A549 (cell line): ENCODE results near the gene TSN. TPM values are rescaled to one million over a fixed set of nuclear protein-coding genes. Genes with fewer than 3 reads are reported as not detected.

ENCODE experiments used
- ATAC-seq, 2 experiments: fragments of 200-7000 bp in 1 of 2; fragments of >200 bp in 1 of 2; cut with Nextera tagmentation in 1 of 2; cut with Tn5 transposase in 1 of 2; 3 replicates each; pipeline versions ENCODE4 v1.8.0 to v1.9.1; 2018 to 2020; ENCODE audit warnings: mild to moderate bottlenecking in 1 of 2, moderate library complexity in 1 of 2
- CTCF ChIA-PET: fragments of 300-600 bp; sonication (Branson Sonifier 250); formaldehyde crosslinking; extraction: SDS; loops from one replicate; lab custom pipeline; 2021; ENCODE audit warnings: antibody characterized with exemption, inconsistent platforms; lab: Yijun Ruan, JAX
- POLR2A ChIA-PET: fragments of 350-600 bp; formaldehyde crosslinking; extraction: SDS; loops from one replicate; lab custom pipeline; 2021; ENCODE audit warnings: antibody characterized with exemption, inconsistent platforms; lab: Yijun Ruan, JAX
- DNase-seq, 2 experiments: peaks; one replicate each; pipeline versions ENCODE4 v3.0.0 to v3.0.0-alpha.2; 2011 to 2016; ENCODE audit warnings: low read depth in 1 of 2, low spot score in 1 of 2
- FAIRE-seq: peaks from 2 replicates; lab custom pipeline; 2011; peaks lifted over from hg19 to GRCh38; lab: Jason Lieb, UNC
- H3K27ac ChIP-seq, 2 experiments: fragments of >200 bp; sonication (Bioruptor Twin); formaldehyde crosslinking; 3 replicates each; pipeline ENCODE4 v1.5.1; 2016 to 2017
- H3K4me1 ChIP-seq: fragments of >200 bp; sonication (Bioruptor Twin); formaldehyde crosslinking; 3 replicates; pipeline ENCODE4 v1.6.1; 2016
- H3K4me2 ChIP-seq: fragments of >200 bp; sonication (Bioruptor Twin); formaldehyde crosslinking; 3 replicates; pipeline ENCODE4 v1.6.1; 2016
- H3K4me3 ChIP-seq: fragments of >200 bp; sonication (Bioruptor Twin); formaldehyde crosslinking; 3 replicates; pipeline ENCODE4 v1.5.1; 2016
- H3K9me3 ChIP-seq: fragments of >200 bp; sonication (Bioruptor Twin); formaldehyde crosslinking; 3 replicates; pipeline ENCODE4 v1.6.1; 2016
- CBX2 ChIP-seq: fragments of 200-600 bp; sonication (generic); IDR thresholded peaks from 2 replicates; pipeline ENCODE4 v1.6.1; 2016; ENCODE audit warnings: low read depth, mild to moderate bottlenecking, borderline replicate concordance
- CEBPB ChIP-seq, 2 experiments: fragments of >200 bp in 1 of 2; sonication (Bioruptor Twin) in 1 of 2; formaldehyde crosslinking in 1 of 2; IDR thresholded peaks; 2 replicates each; pipeline ENCODE4 v1.6.1; 2012 to 2016
- CTCF ChIP-seq: fragments of >200 bp; sonication (Bioruptor Twin); formaldehyde crosslinking; IDR thresholded peaks from 3 replicates; pipeline ENCODE4 v1.5.1; 2016
- EHF ChIP-seq: fragments of 250-450 bp; sonication (Bioruptor Pico); IDR thresholded peaks from 2 replicates; pipeline ENCODE4 v1.5.0; 2020; ENCODE audit warnings: mild to moderate bottlenecking
- FOSB ChIP-seq: fragments of 250-450 bp; sonication (Bioruptor Pico); IDR thresholded peaks from 2 replicates; pipeline ENCODE4 v1.5.0; 2020; ENCODE audit warnings: mild to moderate bottlenecking, moderate library complexity
- FOXS1 ChIP-seq: fragments of 250-450 bp; sonication (Bioruptor Pico); IDR thresholded peaks from 2 replicates; pipeline ENCODE4 v1.5.0; 2020; ENCODE audit warnings: mild to moderate bottlenecking, moderate library complexity
- GATA3 ChIP-seq: IDR thresholded peaks from 2 replicates; pipeline ENCODE4 v1.6.1; 2012; ENCODE audit warnings: borderline replicate concordance
- HDAC2 ChIP-seq: fragments of 200-600 bp; sonication (generic); IDR thresholded peaks from 2 replicates; pipeline ENCODE4 v1.6.1; 2016
- HEYL ChIP-seq: fragments of 250-450 bp; sonication (Bioruptor Pico); IDR thresholded peaks from 2 replicates; pipeline ENCODE4 v1.8.0; 2021; ENCODE audit warnings: mild to moderate bottlenecking, moderate library complexity
- JUNB ChIP-seq: fragments of >200 bp; sonication (Bioruptor Twin); formaldehyde crosslinking; IDR thresholded peaks from 2 replicates; pipeline ENCODE4 v1.6.1; 2016
- MAX ChIP-seq: IDR thresholded peaks from 2 replicates; pipeline ENCODE4 v1.6.1; 2012
- NPAS2 ChIP-seq: fragments of 250-450 bp; sonication (Bioruptor Pico); IDR thresholded peaks from 2 replicates; pipeline ENCODE4 v1.8.0; 2022; ENCODE audit warnings: mild to moderate bottlenecking, moderate library complexity, borderline replicate concordance
- POLR2AphosphoS2 ChIP-seq: conservative IDR thresholded peaks from 2 replicates; pipeline ENCODE4 v1.6.1; 2012; ENCODE audit warnings: low read length, improper control_type of control experiment, inconsistent platforms
- RARB ChIP-seq: fragments of 250-450 bp; sonication (Bioruptor Pico); IDR thresholded peaks from 2 replicates; pipeline ENCODE4 v1.8.0; 2021; ENCODE audit warnings: mild to moderate bottlenecking, moderate library complexity
- SREBF2 ChIP-seq: fragments of 450-650 bp; IDR thresholded peaks from 2 replicates; pipeline ENCODE4 v1.6.1; 2014; ENCODE audit warnings: mild to moderate bottlenecking, moderate library complexity
- TP53 ChIP-seq: fragments of 250-450 bp; sonication (Bioruptor Pico); IDR thresholded peaks from 2 replicates; pipeline ENCODE4 v1.5.0; 2021; ENCODE audit warnings: mild to moderate bottlenecking, moderate library complexity
- ZFP36 ChIP-seq: fragments of 450-650 bp; IDR thresholded peaks from 2 replicates; pipeline ENCODE4 v1.6.1; 2014; ENCODE audit warnings: borderline replicate concordance; ENCODE audit not compliant: partially characterized antibody
- WGBS: methylation state at CpG from one replicate; pipeline ENCODE4 v1.1.6; 2017; ENCODE audit errors: missing lambda C conversion rate; 5-methylcytosine and 5-hydroxymethylcytosine counted together
- polyA plus RNA-seq, 4 experiments: library from polyadenylated mRNA; depleted of rRNA in 3 of 4; stranded (reverse); fragments of >200 nt; fragmentation: RNase III in 1 of 4; extraction: RNeasy Plus Mini Kit Qiagen cat#74134 plus additional on column Dnase treatment in 1 of 4; gene quantifications; 2 replicates in 3 of 4; 3 replicates in 1 of 4; pipeline ENCODE4 v1.2.3, GENCODE V29; 2011 to 2017
- TF ChIP-seq, protein P1 (sequence below): IDR thresholded peaks from 2 replicates; pipeline ENCODE4 v1.6.1; 2012; ENCODE audit warnings: low read depth, borderline replicate concordance
- TF ChIP-seq, protein P2 (sequence below): fragments of 150-350 bp; IDR thresholded peaks from 2 replicates; pipeline ENCODE4 v1.6.1; 2014; ENCODE audit warnings: low read depth, mild to moderate bottlenecking, low read length
- TF ChIP-seq, protein P3 (sequence below): fragments of >200 bp; sonication (Bioruptor Twin); formaldehyde crosslinking; IDR thresholded peaks from 2 replicates; pipeline ENCODE4 v1.6.1; 2016

TSN gene
- polyA plus RNA-seq, 2 of the 4 experiments (the other 2 are of a cell fraction), result 56.8 to 101 TPM

- ATAC-seq (no peak), FAIRE-seq (no peak), DNase-seq (no peak)
- Histone ChIP-seq H3K4me2 (no peak overlapping the region), H3K9me3 (no peaks in the 10 kb centered on the region), H3K4me3 (no peak overlapping the region), H3K27ac (no peak overlapping the region), H3K4me1 (peaks cover 8% of the 10 kb centered on the region)
- WGBS, result 85% methylated on average over 3 of the region's 3 CpGs
- TF ChIP-seq CBX2 (no peak), SREBF2 (no peak)
- ChIA-PET CTCF (interaction anchor here (1.1 kb wide), 1 partner anchor 195 kb away, joined by 3 read pairs; no protein-coding TSS in a partner anchor), POLR2A (no interaction called here)
Measured at GRCh38 chr2:121791290-121791689, 35.8 kb downstream of the TSN start.

GRCh38 chr2:121791801-121792221 is 36.4 kb downstream of the TSN start:
- no peak for DNase-seq

GRCh38 chr2:121793816-121794215 is 38.4 kb downstream of the TSN start:
- FAIRE-seq (no peak), DNase-seq (no peak), ATAC-seq (no peak)
- H3K27ac ChIP-seq, result no peak overlapping the region
- ChIA-PET POLR2A (interaction anchor here (0.6 kb wide), 1 partner anchor 13 kb away, joined by 4 read pairs; no protein-coding TSS in a partner anchor), CTCF (interaction anchor here (1.1 to 1.4 kb wide), 2 partner anchors 8 to 17 kb away, joined by 3 to 5 read pairs; no protein-coding TSS in a partner anchor)
- no peak overlapping the region for H3K4me3 ChIP-seq
- no peak overlapping the region for H3K4me2 ChIP-seq
- H3K9me3 ChIP-seq, result no peaks in the 10 kb centered on the region
- H3K4me1 ChIP-seq, result peaks cover 8% of the 10 kb centered on the region
- TF ChIP-seq EHF (CRISPR knock-in tag), result no peak
- TF ChIP-seq, protein P1, sequence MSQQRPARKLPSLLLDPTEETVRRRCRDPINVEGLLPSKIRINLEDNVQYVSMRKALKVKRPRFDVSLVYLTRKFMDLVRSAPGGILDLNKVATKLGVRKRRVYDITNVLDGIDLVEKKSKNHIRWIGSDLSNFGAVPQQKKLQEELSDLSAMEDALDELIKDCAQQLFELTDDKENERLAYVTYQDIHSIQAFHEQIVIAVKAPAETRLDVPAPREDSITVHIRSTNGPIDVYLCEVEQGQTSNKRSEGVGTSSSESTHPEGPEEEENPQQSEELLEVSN, result no peak
- no peak for TF ChIP-seq RARB
- TF ChIP-seq, protein P2, sequence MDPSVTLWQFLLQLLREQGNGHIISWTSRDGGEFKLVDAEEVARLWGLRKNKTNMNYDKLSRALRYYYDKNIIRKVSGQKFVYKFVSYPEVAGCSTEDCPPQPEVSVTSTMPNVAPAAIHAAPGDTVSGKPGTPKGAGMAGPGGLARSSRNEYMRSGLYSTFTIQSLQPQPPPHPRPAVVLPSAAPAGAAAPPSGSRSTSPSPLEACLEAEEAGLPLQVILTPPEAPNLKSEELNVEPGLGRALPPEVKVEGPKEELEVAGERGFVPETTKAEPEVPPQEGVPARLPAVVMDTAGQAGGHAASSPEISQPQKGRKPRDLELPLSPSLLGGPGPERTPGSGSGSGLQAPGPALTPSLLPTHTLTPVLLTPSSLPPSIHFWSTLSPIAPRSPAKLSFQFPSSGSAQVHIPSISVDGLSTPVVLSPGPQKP, result no peak
- TF ChIP-seq CBX2, result no peak
- no peak for TF ChIP-seq NPAS2 (CRISPR knock-in tag)
- TF ChIP-seq MAX, result no peak
- TF ChIP-seq JUNB, result no peak
- no peak for TF ChIP-seq HEYL (CRISPR knock-in tag)
- TF ChIP-seq CTCF, result no peak
- TF ChIP-seq HDAC2, result no peak
- TF ChIP-seq FOSB (CRISPR knock-in tag), result no peak
- TF ChIP-seq, protein P3, sequence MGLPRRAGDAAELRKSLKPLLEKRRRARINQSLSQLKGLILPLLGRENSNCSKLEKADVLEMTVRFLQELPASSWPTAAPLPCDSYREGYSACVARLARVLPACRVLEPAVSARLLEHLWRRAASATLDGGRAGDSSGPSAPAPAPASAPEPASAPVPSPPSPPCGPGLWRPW, result no peak
- 69% methylated on average over 3 of the region's 3 CpGs for WGBS

More at GRCh38 chr2:121791801-121792221, 36.4 kb downstream of the TSN start:
- H3K4me2 ChIP-seq, result no peak overlapping the region
- H3K9me3 ChIP-seq, result no peaks in the 10 kb centered on the region
- 36% methylated on average over 6 of the region's 6 CpGs for WGBS
- no peak for FAIRE-seq
- TF ChIP-seq ZFP36 (no peak), GATA3 (no peak), TP53 (CRISPR knock-in tag) (no peak), CEBPB (IDR thresholded peaks at IDR 0.05) (no peak), POLR2AphosphoS2 (no peak), FOXS1 (CRISPR knock-in tag) (no peak)
- no peak for ATAC-seq
- H3K4me3 ChIP-seq, result no peak overlapping the region
- ChIA-PET CTCF (interaction anchor here (1.1 kb wide), 1 partner anchor 196 kb away, joined by 3 read pairs; no protein-coding TSS in a partner anchor), POLR2A (no interaction called here)
- no peak overlapping the region for H3K27ac ChIP-seq
- H3K4me1 ChIP-seq, result peaks cover 8% of the 10 kb centered on the region
